ENCODE results near the gene RAP2B.

The RAP2B gene

DNA sequence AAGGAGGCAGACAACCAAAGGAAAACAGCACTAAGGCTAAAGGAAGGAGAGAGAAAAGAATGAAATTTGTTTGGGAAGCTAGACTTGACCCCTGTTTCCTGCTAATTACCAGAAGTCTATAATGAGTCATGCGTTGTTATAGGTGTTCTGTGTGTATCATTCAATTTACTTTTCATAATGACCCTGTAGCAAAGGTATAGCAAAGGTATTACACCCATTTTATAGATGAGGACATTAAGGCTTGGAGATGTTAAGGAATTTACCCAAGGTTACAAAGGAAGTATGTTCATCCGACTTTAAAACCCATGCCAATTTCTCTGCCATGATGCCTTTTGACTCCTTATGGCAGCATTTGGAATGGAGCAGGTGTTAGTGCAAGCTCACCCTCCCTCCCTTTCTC, 54.9 kb downstream of the RAP2B start:
- no peak overlapping the region for H3K4me2 ChIP-seq
- no peak overlapping the region for H3K9ac ChIP-seq
- H3K9me3 ChIP-seq: no peaks in the 10 kb centered on the region
- H4K20me1 ChIP-seq: no peaks in the 10 kb centered on the region
- H3K4me3 ChIP-seq: no peak overlapping the region
- no peaks in the 10 kb centered on the region for H3K27me3 ChIP-seq
- no peaks in the 10 kb centered on the region for H3K36me3 ChIP-seq
- peaks cover 16% of the 10 kb centered on the region for H3K4me1 ChIP-seq
- no peak overlapping the region for H3K27ac ChIP-seq
- TF ChIP-seq Cebpa-rat (IDR thresholded peaks at IDR 0.05): no peak

DNA sequence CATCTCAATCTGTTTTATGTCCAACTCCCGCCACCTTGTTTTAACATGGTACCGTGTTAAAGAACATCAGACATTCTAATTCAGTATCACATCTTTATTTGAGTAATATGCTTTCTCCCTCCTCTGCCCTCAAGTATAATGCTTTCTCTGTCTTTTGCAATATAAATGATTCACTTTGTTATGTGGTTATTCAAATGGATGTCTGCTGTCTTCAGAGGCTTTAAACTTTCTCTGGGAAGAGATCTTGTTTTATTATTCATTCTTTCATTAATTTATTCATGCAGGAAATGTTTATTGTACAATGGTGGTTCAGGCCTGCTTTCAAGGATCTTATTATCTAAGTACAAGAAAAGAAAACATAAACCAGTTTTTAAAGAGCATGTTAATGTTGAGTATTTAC, 57.1 kb downstream of the RAP2B start:
- H3K36me3 ChIP-seq: no peaks in the 10 kb centered on the region
- H3K9ac ChIP-seq: no peak overlapping the region
- H3K4me2 ChIP-seq: no peak overlapping the region
- no peak overlapping the region for H3K4me3 ChIP-seq
- peaks cover 27% of the 10 kb centered on the region for H3K4me1 ChIP-seq
- H3K9me3 ChIP-seq: no peaks in the 10 kb centered on the region
- no peaks in the 10 kb centered on the region for H4K20me1 ChIP-seq
- no peaks in the 10 kb centered on the region for H3K27me3 ChIP-seq
- TF ChIP-seq Cebpa-rat (IDR thresholded peaks at IDR 0.05): no peak
- no peak overlapping the region for H3K27ac ChIP-seq
